Liver (tissue), 9 donors: ENCODE measurements around the gene MRPL9. TPM values are rescaled to one million over a fixed set of nuclear protein-coding genes. Genes with fewer than 3 reads are reported as not detected.

Experiments used
- DNase-seq: peaks from one replicate; pipeline ENCODE4 v3.0.0-alpha.2; 2017; ENCODE audit warnings: low spot score
- H3K27ac ChIP-seq, 2 donors: one replicate each; pipeline ENCODE4 v1.7.0; 2013; ENCODE audit warnings: inconsistent platforms in 2 of 2, low read length in 2 of 2, control low read depth in 1 of 2, low read depth in 1 of 2, mild to moderate bottlenecking in 1 of 2
- H3K27me3 ChIP-seq, 4 donors: one replicate each; pipeline versions ENCODE4 v1.6.1 to v1.7.0; 2013; ENCODE audit warnings: low read length in 3 of 4, inconsistent platforms in 1 of 4, mild to moderate bottlenecking in 1 of 4, moderate library complexity in 1 of 4; ENCODE audit not compliant: control insufficient read depth in 4 of 4, insufficient read depth in 4 of 4
- H3K36me3 ChIP-seq, 4 donors: one replicate each; pipeline versions ENCODE4 v1.6.1 to v1.7.0; 2013; ENCODE audit warnings: low read length in 3 of 4, mild to moderate bottlenecking in 3 of 4, low read depth in 1 of 4, moderate library complexity in 1 of 4; ENCODE audit not compliant: control insufficient read depth in 4 of 4, insufficient read depth in 3 of 4
- H3K4me1 ChIP-seq, 4 donors: one replicate each; pipeline versions ENCODE4 v1.6.1 to v1.7.0; 2013; ENCODE audit warnings: low read length in 3 of 4, mild to moderate bottlenecking in 3 of 4, moderate library complexity in 1 of 4; ENCODE audit not compliant: control insufficient read depth in 4 of 4, insufficient read depth in 4 of 4
- H3K4me3 ChIP-seq, 3 donors: one replicate each; pipeline versions ENCODE4 v1.6.1 to v1.7.0; 2013; ENCODE audit warnings: low read length in 3 of 3, control low read depth in 1 of 3, low read depth in 1 of 3, mild to moderate bottlenecking in 1 of 3
- H3K9ac ChIP-seq, 2 donors: one replicate each; pipeline ENCODE4 v1.7.0; 2013; ENCODE audit warnings: low read length in 2 of 2, mild to moderate bottlenecking in 2 of 2, moderate library complexity in 2 of 2, control low read depth in 1 of 2, low read depth in 1 of 2
- H3K9me3 ChIP-seq, 4 donors: one replicate each; pipeline versions ENCODE4 v1.6.1 to v1.7.0; 2013; ENCODE audit warnings: low read length in 3 of 4; ENCODE audit not compliant: control insufficient read depth in 4 of 4
- EGR1 ChIP-seq, 2 donors: IDR thresholded peaks; 2 replicates each; pipeline ENCODE4 v1.6.1; 2016 to 2018; ENCODE audit warnings: antibody characterized with exemption in 2 of 2, low read depth in 2 of 2
- FOXA1 ChIP-seq: IDR thresholded peaks from 2 replicates; pipeline ENCODE4 v1.6.1; 2016; ENCODE audit warnings: antibody characterized with exemption
- FOXA2 ChIP-seq: IDR thresholded peaks from 2 replicates; pipeline ENCODE4 v1.6.1; 2016; ENCODE audit warnings: antibody characterized with exemption
- GABPA ChIP-seq, 2 donors: IDR thresholded peaks in 1 of 2; conservative IDR thresholded peaks in 1 of 2; 2 replicates each; pipeline ENCODE4 v1.6.1; 2016; ENCODE audit warnings: antibody characterized with exemption in 2 of 2, mild to moderate bottlenecking in 1 of 2, moderate library complexity in 1 of 2
- HNF4A ChIP-seq, 2 donors: conservative IDR thresholded peaks; 2 replicates each; pipeline ENCODE4 v1.6.1; 2016; ENCODE audit warnings: antibody characterized with exemption in 2 of 2, mild to moderate bottlenecking in 2 of 2
- HNF4G ChIP-seq: IDR thresholded peaks from 2 replicates; pipeline ENCODE4 v1.6.1; 2016; ENCODE audit warnings: antibody characterized with exemption
- JUND ChIP-seq, 2 donors: IDR thresholded peaks; 2 replicates each; pipeline ENCODE4 v1.6.1; 2016; ENCODE audit warnings: antibody characterized with exemption in 2 of 2
- NR2F2 ChIP-seq: IDR thresholded peaks from 2 replicates; pipeline ENCODE4 v1.6.1; 2016; ENCODE audit warnings: antibody characterized with exemption
- RAD21 ChIP-seq, 2 donors: IDR thresholded peaks; 2 replicates each; pipeline ENCODE4 v1.6.1; 2016; ENCODE audit warnings: antibody characterized with exemption in 2 of 2, mild to moderate bottlenecking in 2 of 2
- REST ChIP-seq: IDR thresholded peaks from 2 replicates; pipeline ENCODE4 v1.6.1; 2016; ENCODE audit warnings: antibody characterized with exemption, mild to moderate bottlenecking
- RXRA ChIP-seq, 2 donors: IDR thresholded peaks; 2 replicates each; pipeline ENCODE4 v1.6.1; 2017 to 2018; ENCODE audit warnings: antibody characterized with exemption in 2 of 2, mild to moderate bottlenecking in 1 of 2
- SP1 ChIP-seq: IDR thresholded peaks from 2 replicates; pipeline ENCODE4 v1.6.1; 2018; ENCODE audit warnings: antibody characterized with exemption, mild to moderate bottlenecking
- TAF1 ChIP-seq: conservative IDR thresholded peaks from 2 replicates; pipeline ENCODE4 v1.6.1; 2016; ENCODE audit warnings: antibody characterized with exemption, mild to moderate bottlenecking
- YY1 ChIP-seq: IDR thresholded peaks from 2 replicates; pipeline ENCODE4 v1.6.1; 2016; ENCODE audit warnings: antibody characterized with exemption, mild to moderate bottlenecking
- WGBS: extraction: QIAGEN DNeasy Blood & Tissue Kit; methylation state at CpG from one replicate; pipeline ENCODE4 v1.1.7; 2013; 5-methylcytosine and 5-hydroxymethylcytosine counted together
- polyA plus RNA-seq, 2 donors: library from polyadenylated mRNA; stranded (reverse) in 1 of 2; unstranded in 1 of 2; fragments of 200-250 nt in 1 of 2; fragments of >200 nt in 1 of 2; fragmentation: Nextera tagmentation in 1 of 2; extraction: Ambion mirVana in 1 of 2; gene quantifications; one replicate each; pipeline versions ENCODE4 v1.2.1 to v1.2.3, GENCODE V29; 2013 to 2015
- total RNA-seq, 2 donors: library from RNA; depleted of rRNA; stranded (reverse); fragments of >200 nt; gene quantifications; one replicate each; pipeline ENCODE4 v1.2.3, GENCODE V29; 2014
- TF ChIP-seq, protein P1 (sequence below): fragments of 150-350 bp; IDR thresholded peaks from 2 replicates; pipeline ENCODE4 v1.5.1; 2017; ENCODE audit warnings: improper control_type of control experiment, low read depth, low read length; ENCODE audit not compliant: missing input control
- TF ChIP-seq, protein P2 (sequence below): IDR thresholded peaks from 2 replicates; pipeline ENCODE4 v1.6.1; 2016; ENCODE audit warnings: antibody characterized with exemption
- TF ChIP-seq, protein P3 (sequence below): IDR thresholded peaks from 2 replicates; pipeline ENCODE4 v1.6.1; 2016; ENCODE audit warnings: antibody characterized with exemption
- donor health status: healthy.
- donor health status: healthy.
- donor health status: healthy.
- donor health status: healthy.
- donor health status: healthy.

The MRPL9 gene
- total and polyA plus RNA-seq, 4 donors: 22.5 to 43.5 (median 31.6) TPM

GRCh38 chr1:151801846-151802245 lies 38.5 kb upstream of the MRPL9 start:
- 95% methylated on average over 7 of the region's 7 CpGs for WGBS
- DNase-seq: no peak

GRCh38 chr1:151801310-151801820 lies 38.1 kb upstream of the MRPL9 start:
- Histone ChIP-seq H3K4me3 (no peak overlapping the region), H3K27me3 (no peaks in the 10 kb centered on the region), H3K9me3 (no peaks in the 10 kb centered on the region), H3K9ac (no peak overlapping the region), H3K27ac (no peak overlapping the region), H3K36me3 (no peaks in the 10 kb centered on the region), H3K4me1 (no peaks in the 10 kb centered on the region)
- WGBS: 96% methylated on average over 12 of the region's 12 CpGs
- DNase-seq: no peak
- no peak for TF ChIP-seq FOXA2
- no peak for TF ChIP-seq JUND (IDR thresholded peaks at IDR 0.05)
- TF ChIP-seq REST: no peak
- no peak for TF ChIP-seq HNF4A (conservative IDR thresholded peaks at IDR 0.05)
- TF ChIP-seq RXRA (IDR thresholded peaks at IDR 0.05): no peak
- TF ChIP-seq, protein P1, sequence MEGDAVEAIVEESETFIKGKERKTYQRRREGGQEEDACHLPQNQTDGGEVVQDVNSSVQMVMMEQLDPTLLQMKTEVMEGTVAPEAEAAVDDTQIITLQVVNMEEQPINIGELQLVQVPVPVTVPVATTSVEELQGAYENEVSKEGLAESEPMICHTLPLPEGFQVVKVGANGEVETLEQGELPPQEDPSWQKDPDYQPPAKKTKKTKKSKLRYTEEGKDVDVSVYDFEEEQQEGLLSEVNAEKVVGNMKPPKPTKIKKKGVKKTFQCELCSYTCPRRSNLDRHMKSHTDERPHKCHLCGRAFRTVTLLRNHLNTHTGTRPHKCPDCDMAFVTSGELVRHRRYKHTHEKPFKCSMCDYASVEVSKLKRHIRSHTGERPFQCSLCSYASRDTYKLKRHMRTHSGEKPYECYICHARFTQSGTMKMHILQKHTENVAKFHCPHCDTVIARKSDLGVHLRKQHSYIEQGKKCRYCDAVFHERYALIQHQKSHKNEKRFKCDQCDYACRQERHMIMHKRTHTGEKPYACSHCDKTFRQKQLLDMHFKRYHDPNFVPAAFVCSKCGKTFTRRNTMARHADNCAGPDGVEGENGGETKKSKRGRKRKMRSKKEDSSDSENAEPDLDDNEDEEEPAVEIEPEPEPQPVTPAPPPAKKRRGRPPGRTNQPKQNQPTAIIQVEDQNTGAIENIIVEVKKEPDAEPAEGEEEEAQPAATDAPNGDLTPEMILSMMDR: no peak
- TF ChIP-seq NR2F2: no peak
- TF ChIP-seq HNF4G: no peak
- no peak for TF ChIP-seq FOXA1
- TF ChIP-seq GABPA (IDR thresholded peaks at IDR 0.05 in 1 of 2, conservative IDR thresholded peaks at IDR 0.05 in 1 of 2): no peak
- TF ChIP-seq EGR1 (IDR thresholded peaks at IDR 0.05; ENCODE audit: low read depth in 2 of 2): no peak
- TF ChIP-seq TAF1: no peak
- no peak for TF ChIP-seq RAD21 (IDR thresholded peaks at IDR 0.05)
- TF ChIP-seq, protein P2, sequence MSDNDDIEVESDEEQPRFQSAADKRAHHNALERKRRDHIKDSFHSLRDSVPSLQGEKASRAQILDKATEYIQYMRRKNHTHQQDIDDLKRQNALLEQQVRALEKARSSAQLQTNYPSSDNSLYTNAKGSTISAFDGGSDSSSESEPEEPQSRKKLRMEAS: no peak
- no peak for TF ChIP-seq YY1
- no peak for TF ChIP-seq SP1

More at GRCh38 chr1:151801846-151802245, 38.5 kb upstream of the MRPL9 start:
- peaks cover 0 to 3% (median under 1%) of the 10 kb centered on the region in 4 donors for H3K36me3 ChIP-seq
- no peak for TF ChIP-seq NR2F2
- TF ChIP-seq GABPA (IDR thresholded peaks at IDR 0.05 in 1 of 2, conservative IDR thresholded peaks at IDR 0.05 in 1 of 2): no peak
- no peak for TF ChIP-seq HNF4G
- no peak for TF ChIP-seq TAF1
- TF ChIP-seq HNF4A (conservative IDR thresholded peaks at IDR 0.05): no peak
- TF ChIP-seq RXRA (IDR thresholded peaks at IDR 0.05): no peak
- no peak for TF ChIP-seq FOXA2
- TF ChIP-seq, protein P3, sequence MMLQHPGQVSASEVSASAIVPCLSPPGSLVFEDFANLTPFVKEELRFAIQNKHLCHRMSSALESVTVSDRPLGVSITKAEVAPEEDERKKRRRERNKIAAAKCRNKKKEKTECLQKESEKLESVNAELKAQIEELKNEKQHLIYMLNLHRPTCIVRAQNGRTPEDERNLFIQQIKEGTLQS: no peak
- no peak for TF ChIP-seq FOXA1
- TF ChIP-seq REST: no peak
- no peak for TF ChIP-seq RAD21 (IDR thresholded peaks at IDR 0.05)
- no peak for TF ChIP-seq YY1
- no peak overlapping the region for H3K27ac ChIP-seq
- no peaks in the 10 kb centered on the region for H3K9me3 ChIP-seq
- no peaks in the 10 kb centered on the region for H3K4me1 ChIP-seq
- H3K27me3 ChIP-seq: no peaks in the 10 kb centered on the region
- H3K9ac ChIP-seq: no peak overlapping the region
- no peak overlapping the region for H3K4me3 ChIP-seq
